WTC11 (cell line): Measurements from ENCODE around the gene NAT8. TPM values are rescaled to one million over a fixed set of nuclear protein-coding genes. Genes with fewer than 3 reads are reported as not detected.
"Not testable (repeated sequence)": the region's sequence is repeated elsewhere in the genome, so short reads cannot be mapped to it uniquely, and the experiment has no call there.

ENCODE experiments used
- ATAC-seq: fragments of 200-7000 bp; cut with Tn5 transposase; 2 replicates; pipeline ENCODE4 v1.10.0; 2021; ENCODE audit warnings: mild to moderate bottlenecking, moderate library complexity
- CTCF ChIA-PET: fragments of 300-600 bp; sonication (Branson Sonifier 250); formaldehyde crosslinking; loops from one replicate; lab custom pipeline; 2021; ENCODE audit warnings: antibody characterized with exemption; lab: Charles Lee
- POLR2A ChIA-PET: fragments of 350-600 bp; sonication (Branson Sonifier 250); formaldehyde crosslinking; loops from one replicate; lab custom pipeline; 2021; ENCODE audit warnings: antibody characterized with exemption; lab: Charles Lee
- DNase-seq: peaks from one replicate; pipeline ENCODE4 v3.0.0; 2021; ENCODE audit warnings: low spot score
- H3K27ac Mint-ChIP-seq: 2 replicates; pipeline ENCODE4 v1.8.0; 2021; ENCODE audit warnings: mixed read lengths
- H3K27me3 Mint-ChIP-seq: 2 replicates; pipeline ENCODE4 v1.8.0; 2021; ENCODE audit warnings: low read depth, mild to moderate bottlenecking, moderate library complexity, mixed read lengths
- H3K36me3 Mint-ChIP-seq: 2 replicates; pipeline ENCODE4 v1.8.0; 2021; ENCODE audit warnings: mixed read lengths
- H3K4me1 Mint-ChIP-seq: 2 replicates; pipeline ENCODE4 v1.8.0; 2022; ENCODE audit warnings: mixed read lengths
- H3K4me3 Mint-ChIP-seq: 2 replicates; pipeline ENCODE4 v1.8.0; 2021; ENCODE audit warnings: mild to moderate bottlenecking, moderate library complexity, mixed read lengths
- H3K9me3 Mint-ChIP-seq: 2 replicates; pipeline ENCODE4 v1.8.0; 2021; ENCODE audit warnings: mixed read lengths
- ATF1 ChIP-seq: sonication (generic); formaldehyde crosslinking; IDR thresholded peaks from 2 replicates; pipeline ENCODE4 v1.8.1; 2023; ENCODE audit warnings: mild to moderate bottlenecking, moderate library complexity, missing genetic modification reagents
- GABPB1 ChIP-seq: sonication (generic); formaldehyde crosslinking; IDR thresholded peaks from 2 replicates; pipeline ENCODE4 v1.8.1; 2023; ENCODE audit warnings: mild to moderate bottlenecking, missing genetic modification reagents
- GRHL2 ChIP-seq: fragments of 250-450 bp; sonication (Bioruptor Pico); IDR thresholded peaks from 2 replicates; pipeline ENCODE4 v1.8.0; 2022; ENCODE audit warnings: mild to moderate bottlenecking, moderate library complexity; ENCODE audit not compliant: insufficient replicate concordance, severe bottlenecking
- JUN ChIP-seq: sonication (generic); formaldehyde crosslinking; IDR thresholded peaks from 2 replicates; pipeline ENCODE4 v1.8.0; 2023; ENCODE audit warnings: mild to moderate bottlenecking, missing genetic modification reagents
- MYBL2 ChIP-seq: sonication (generic); formaldehyde crosslinking; IDR thresholded peaks from 2 replicates; pipeline ENCODE4 v1.8.1; 2023; ENCODE audit warnings: mild to moderate bottlenecking, moderate library complexity, missing genetic modification reagents
- NFATC4 ChIP-seq: fragments of 250-450 bp; sonication (Bioruptor Pico); IDR thresholded peaks from 2 replicates; pipeline ENCODE4 v1.9.0; 2021; ENCODE audit warnings: mild to moderate bottlenecking
- NFE2L1 ChIP-seq: sonication (generic); formaldehyde crosslinking; IDR thresholded peaks from 2 replicates; pipeline ENCODE4 v1.8.1; 2023; ENCODE audit warnings: missing genetic modification reagents
- ZNF671 ChIP-seq: fragments of 250-450 bp; sonication (Bioruptor Pico); IDR thresholded peaks from 2 replicates; pipeline ENCODE4 v1.8.0; 2021; ENCODE audit warnings: mild to moderate bottlenecking
- total RNA-seq: library from RNA; stranded (reverse); gene quantifications from 3 replicates; pipeline ENCODE4 v1.2.3, GENCODE V29; 2021
- TF ChIP-seq, protein P1 (sequence below): sonication (generic); formaldehyde crosslinking; IDR thresholded peaks from 2 replicates; pipeline ENCODE4 v1.8.1; 2022; ENCODE audit warnings: missing genetic modification reagents, borderline replicate concordance
- TF ChIP-seq, protein P2 (sequence below): sonication (generic); formaldehyde crosslinking; IDR thresholded peaks from 2 replicates; pipeline ENCODE4 v1.8.1; 2023; ENCODE audit warnings: mild to moderate bottlenecking, missing genetic modification reagents
- TF ChIP-seq, protein P3 (sequence below): sonication (generic); formaldehyde crosslinking; IDR thresholded peaks from 2 replicates; pipeline ENCODE4 v1.8.1; 2022; ENCODE audit warnings: mild to moderate bottlenecking, missing genetic modification reagents, moderate library complexity, borderline replicate concordance
- TF ChIP-seq, protein P4 (sequence below): sonication (generic); formaldehyde crosslinking; IDR thresholded peaks from 2 replicates; pipeline ENCODE4 v1.8.1; 2023; ENCODE audit warnings: mild to moderate bottlenecking, missing genetic modification reagents, moderate library complexity
- TF ChIP-seq, protein P5 (sequence below): fragments of 250-450 bp; sonication (Bioruptor Pico); IDR thresholded peaks from 2 replicates; pipeline ENCODE4 v1.9.0; 2021; ENCODE audit warnings: moderate library complexity, mild to moderate bottlenecking, inconsistent platforms, borderline replicate concordance
- TF ChIP-seq, protein P6 (sequence below): fragments of 250-450 bp; sonication (Bioruptor Pico); IDR thresholded peaks from 2 replicates; pipeline ENCODE4 v1.8.0; 2021; ENCODE audit warnings: mild to moderate bottlenecking
- TF ChIP-seq, protein P7 (sequence below): sonication (generic); formaldehyde crosslinking; conservative IDR thresholded peaks from 2 replicates; pipeline ENCODE4 v1.8.1; 2022; ENCODE audit warnings: mild to moderate bottlenecking, missing genetic modification reagents

Gene NAT8
- total RNA-seq, 1 experiment from 2014 or later: not detected

DNA sequence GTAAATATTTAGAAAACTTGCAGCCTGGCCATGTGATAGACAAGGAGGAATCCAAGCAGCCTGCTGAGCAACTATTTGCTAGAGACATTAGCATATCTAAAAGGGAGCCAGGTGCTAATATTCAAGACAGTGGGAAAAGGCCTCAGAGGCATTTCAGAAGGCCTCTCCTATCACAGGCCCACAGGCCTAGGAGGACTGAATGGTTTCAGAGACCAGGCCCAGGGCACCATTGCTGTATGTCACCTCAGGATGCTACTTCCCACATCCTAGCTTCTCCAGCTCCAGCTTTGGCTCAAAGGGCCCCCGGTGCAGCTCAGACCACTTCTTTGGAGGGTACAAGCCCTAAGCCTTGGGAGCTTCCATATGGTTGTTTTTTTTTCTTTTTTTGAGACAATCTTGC is 3.8 kb downstream of the NAT8 start:
- ATAC-seq: no peak
- Mint-ChIP-seq H3K27ac (no peak overlapping the region), H3K36me3 (peaks cover 32% of the 10 kb centered on the region), H3K4me1 (no peaks in the 10 kb centered on the region), H3K9me3 (peaks cover 49% of the 10 kb centered on the region), H3K27me3 (peaks cover 40% of the 10 kb centered on the region), H3K4me3 (no peak overlapping the region)
- POLR2A ChIA-PET: no interaction called here
- TF ChIP-seq, protein P1, sequence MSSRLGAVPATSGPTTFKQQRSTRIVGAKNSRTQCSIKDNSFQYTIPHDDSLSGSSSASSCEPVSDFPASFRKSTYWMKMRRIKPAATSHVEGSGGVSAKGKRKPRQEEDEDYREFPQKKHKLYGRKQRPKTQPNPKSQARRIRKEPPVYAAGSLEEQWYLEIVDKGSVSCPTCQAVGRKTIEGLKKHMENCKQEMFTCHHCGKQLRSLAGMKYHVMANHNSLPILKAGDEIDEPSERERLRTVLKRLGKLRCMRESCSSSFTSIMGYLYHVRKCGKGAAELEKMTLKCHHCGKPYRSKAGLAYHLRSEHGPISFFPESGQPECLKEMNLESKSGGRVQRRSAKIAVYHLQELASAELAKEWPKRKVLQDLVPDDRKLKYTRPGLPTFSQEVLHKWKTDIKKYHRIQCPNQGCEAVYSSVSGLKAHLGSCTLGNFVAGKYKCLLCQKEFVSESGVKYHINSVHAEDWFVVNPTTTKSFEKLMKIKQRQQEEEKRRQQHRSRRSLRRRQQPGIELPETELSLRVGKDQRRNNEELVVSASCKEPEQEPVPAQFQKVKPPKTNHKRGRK (CRISPR knock-in tag): no peak
- TF ChIP-seq JUN (no peak), NFE2L1 (CRISPR knock-in tag) (no peak), MYBL2 (CRISPR knock-in tag) (no peak), NFATC4 (no peak), ZNF671 (CRISPR knock-in tag) (no peak), ATF1 (no peak), GRHL2 (CRISPR knock-in tag) (no peak), GABPB1 (no peak)
- TF ChIP-seq, protein P2, sequence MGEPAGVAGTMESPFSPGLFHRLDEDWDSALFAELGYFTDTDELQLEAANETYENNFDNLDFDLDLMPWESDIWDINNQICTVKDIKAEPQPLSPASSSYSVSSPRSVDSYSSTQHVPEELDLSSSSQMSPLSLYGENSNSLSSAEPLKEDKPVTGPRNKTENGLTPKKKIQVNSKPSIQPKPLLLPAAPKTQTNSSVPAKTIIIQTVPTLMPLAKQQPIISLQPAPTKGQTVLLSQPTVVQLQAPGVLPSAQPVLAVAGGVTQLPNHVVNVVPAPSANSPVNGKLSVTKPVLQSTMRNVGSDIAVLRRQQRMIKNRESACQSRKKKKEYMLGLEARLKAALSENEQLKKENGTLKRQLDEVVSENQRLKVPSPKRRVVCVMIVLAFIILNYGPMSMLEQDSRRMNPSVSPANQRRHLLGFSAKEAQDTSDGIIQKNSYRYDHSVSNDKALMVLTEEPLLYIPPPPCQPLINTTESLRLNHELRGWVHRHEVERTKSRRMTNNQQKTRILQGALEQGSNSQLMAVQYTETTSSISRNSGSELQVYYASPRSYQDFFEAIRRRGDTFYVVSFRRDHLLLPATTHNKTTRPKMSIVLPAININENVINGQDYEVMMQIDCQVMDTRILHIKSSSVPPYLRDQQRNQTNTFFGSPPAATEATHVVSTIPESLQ (CRISPR knock-in tag): no peak
- TF ChIP-seq, protein P3, sequence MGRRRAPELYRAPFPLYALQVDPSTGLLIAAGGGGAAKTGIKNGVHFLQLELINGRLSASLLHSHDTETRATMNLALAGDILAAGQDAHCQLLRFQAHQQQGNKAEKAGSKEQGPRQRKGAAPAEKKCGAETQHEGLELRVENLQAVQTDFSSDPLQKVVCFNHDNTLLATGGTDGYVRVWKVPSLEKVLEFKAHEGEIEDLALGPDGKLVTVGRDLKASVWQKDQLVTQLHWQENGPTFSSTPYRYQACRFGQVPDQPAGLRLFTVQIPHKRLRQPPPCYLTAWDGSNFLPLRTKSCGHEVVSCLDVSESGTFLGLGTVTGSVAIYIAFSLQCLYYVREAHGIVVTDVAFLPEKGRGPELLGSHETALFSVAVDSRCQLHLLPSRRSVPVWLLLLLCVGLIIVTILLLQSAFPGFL (CRISPR knock-in tag): no peak
- TF ChIP-seq, protein P4, sequence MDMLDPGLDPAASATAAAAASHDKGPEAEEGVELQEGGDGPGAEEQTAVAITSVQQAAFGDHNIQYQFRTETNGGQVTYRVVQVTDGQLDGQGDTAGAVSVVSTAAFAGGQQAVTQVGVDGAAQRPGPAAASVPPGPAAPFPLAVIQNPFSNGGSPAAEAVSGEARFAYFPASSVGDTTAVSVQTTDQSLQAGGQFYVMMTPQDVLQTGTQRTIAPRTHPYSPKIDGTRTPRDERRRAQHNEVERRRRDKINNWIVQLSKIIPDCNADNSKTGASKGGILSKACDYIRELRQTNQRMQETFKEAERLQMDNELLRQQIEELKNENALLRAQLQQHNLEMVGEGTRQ (CRISPR knock-in tag): no peak
- TF ChIP-seq, protein P5, sequence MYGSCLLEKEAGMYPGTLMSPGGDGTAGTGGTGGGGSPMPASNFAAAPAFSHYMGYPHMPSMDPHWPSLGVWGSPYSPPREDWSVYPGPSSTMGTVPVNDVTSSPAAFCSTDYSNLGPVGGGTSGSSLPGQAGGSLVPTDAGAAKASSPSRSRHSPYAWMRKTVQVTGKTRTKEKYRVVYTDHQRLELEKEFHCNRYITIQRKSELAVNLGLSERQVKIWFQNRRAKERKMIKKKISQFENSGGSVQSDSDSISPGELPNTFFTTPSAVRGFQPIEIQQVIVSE (CRISPR knock-in tag): no peak
- TF ChIP-seq, protein P6, sequence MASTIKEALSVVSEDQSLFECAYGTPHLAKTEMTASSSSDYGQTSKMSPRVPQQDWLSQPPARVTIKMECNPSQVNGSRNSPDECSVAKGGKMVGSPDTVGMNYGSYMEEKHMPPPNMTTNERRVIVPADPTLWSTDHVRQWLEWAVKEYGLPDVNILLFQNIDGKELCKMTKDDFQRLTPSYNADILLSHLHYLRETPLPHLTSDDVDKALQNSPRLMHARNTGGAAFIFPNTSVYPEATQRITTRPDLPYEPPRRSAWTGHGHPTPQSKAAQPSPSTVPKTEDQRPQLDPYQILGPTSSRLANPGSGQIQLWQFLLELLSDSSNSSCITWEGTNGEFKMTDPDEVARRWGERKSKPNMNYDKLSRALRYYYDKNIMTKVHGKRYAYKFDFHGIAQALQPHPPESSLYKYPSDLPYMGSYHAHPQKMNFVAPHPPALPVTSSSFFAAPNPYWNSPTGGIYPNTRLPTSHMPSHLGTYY: no peak
- TF ChIP-seq, protein P7, sequence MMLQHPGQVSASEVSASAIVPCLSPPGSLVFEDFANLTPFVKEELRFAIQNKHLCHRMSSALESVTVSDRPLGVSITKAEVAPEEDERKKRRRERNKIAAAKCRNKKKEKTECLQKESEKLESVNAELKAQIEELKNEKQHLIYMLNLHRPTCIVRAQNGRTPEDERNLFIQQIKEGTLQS (CRISPR knock-in tag): no peak
- CTCF ChIA-PET: no interaction called here
- DNase-seq: no peak

DNA sequence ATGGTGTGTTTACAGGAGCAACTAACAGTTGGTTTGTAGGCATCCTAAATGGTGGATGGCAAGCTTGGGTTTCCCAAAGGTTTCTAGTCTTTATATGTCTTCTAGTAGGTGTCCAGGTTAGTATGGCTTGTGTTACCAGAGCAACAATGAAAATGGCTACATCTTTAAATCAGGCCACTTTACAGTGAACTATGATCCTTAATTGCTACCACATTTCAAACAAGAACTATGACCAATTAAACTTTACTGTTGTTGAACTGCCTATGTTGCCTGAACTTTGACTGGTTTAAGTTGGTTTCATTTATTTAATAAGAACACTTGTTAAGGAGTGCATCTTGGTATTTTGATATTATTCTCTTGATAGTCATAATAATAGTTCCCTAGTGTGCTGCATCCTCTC is 5.2 kb downstream of the NAT8 start:
- DNase-seq, H3K27ac Mint-ChIP-seq, POLR2A ChIA-PET, H3K4me1 Mint-ChIP-seq, H3K4me3 Mint-ChIP-seq, ATAC-seq: not testable (repeated sequence)
- Mint-ChIP-seq H3K9me3 (peaks cover 43% of the 10 kb centered on the region), H3K36me3 (peaks cover 32% of the 10 kb centered on the region), H3K27me3 (peaks cover 40% of the 10 kb centered on the region)
- CTCF ChIA-PET: interaction anchor here (0.6 to 0.7 kb wide), 2 partner anchors 14 to 22 kb away, joined by 3 to 4 read pairs; no protein-coding TSS in a partner anchor
